Ascending aorta (tissue), 2 donors: ENCODE results near the gene PPIF. TPM values are rescaled to one million over a fixed set of nuclear protein-coding genes. Genes with fewer than 3 reads are reported as not detected.

Experiments used
- DNase-seq, 2 donors: peaks; one replicate each; pipeline ENCODE4 v3.0.0-alpha.2; 2019; ENCODE audit warnings: low spot score in 2 of 2
- H3K27ac ChIP-seq, 2 donors: fragments of 200-600 bp; sonication (generic); one replicate each; pipeline ENCODE4 v1.5.1; 2016 to 2017; ENCODE audit warnings: mild to moderate bottlenecking in 1 of 2
- H3K27me3 ChIP-seq: fragments of 200-600 bp; sonication (generic); one replicate; pipeline ENCODE4 v1.5.1; 2017
- H3K36me3 ChIP-seq, 2 donors: fragments of 200-600 bp; sonication (generic); one replicate each; pipeline ENCODE4 v1.5.1; 2016
- H3K4me1 ChIP-seq, 2 donors: fragments of 200-600 bp; sonication (generic); one replicate each; pipeline ENCODE4 v1.5.1; 2016 to 2017; ENCODE audit warnings: mild to moderate bottlenecking in 1 of 2
- H3K4me3 ChIP-seq, 2 donors: fragments of 200-600 bp; sonication (generic); one replicate each; pipeline ENCODE4 v1.5.1; 2016 to 2017; ENCODE audit warnings: mild to moderate bottlenecking in 1 of 2
- H3K9me3 ChIP-seq, 2 donors: fragments of 200-600 bp; sonication (generic); one replicate each; pipeline ENCODE4 v1.5.1; 2016
- CTCF ChIP-seq, 3 experiments: fragments of 200-600 bp in 2 of 3; fragments of 450-650 bp in 1 of 3; sonication (generic) in 2 of 3; IDR thresholded peaks; one replicate each; pipeline ENCODE4 v1.5.1; 2016 to 2019; ENCODE audit warnings: antibody characterized with exemption in 3 of 3, mild to moderate bottlenecking in 1 of 3, moderate library complexity in 1 of 3
- intact Hi-C: fragments of 100-400 bp; cut with DNase I; formaldehyde crosslinking; loops from one replicate; pipeline ENCODE4 v1.15.1; 2023
- total RNA-seq: library from RNA; depleted of rRNA; stranded (reverse); fragments of >200 nt; gene quantifications from one replicate; pipeline ENCODE4 v1.1.0, GENCODE V29; 2016

The PPIF gene
- total RNA-seq, 1 donor from 2014 or later, result 172 TPM

- Histone ChIP-seq H3K9me3 (no peaks in the 10 kb centered on the region), H3K27ac (peak overlapping the region in 1 of 2 donors; percentile 12), H3K36me3 (peaks cover 14 to 18% of the 10 kb centered on the region in 2 donors), H3K4me1 (peaks cover 37 to 45% of the 10 kb centered on the region in 2 donors), H3K27me3 (no peaks in the 10 kb centered on the region), H3K4me3 (no peak overlapping the region)
- TF ChIP-seq CTCF (IDR thresholded peaks at IDR 0.05), result no peak
- intact Hi-C loops, result no loop called here
- DNase-seq, result no peak
Observed at GRCh38 chr10:79396520-79396919, 49.3 kb downstream of the PPIF start.

GRCh38 chr10:79397051-79397450, 49.8 kb downstream of the PPIF start:
- no peaks in the 10 kb centered on the region for H3K9me3 ChIP-seq
- no peak for DNase-seq
- TF ChIP-seq CTCF (IDR thresholded peaks at IDR 0.05), result no peak
- H3K27me3 ChIP-seq, result no peaks in the 10 kb centered on the region
- H3K4me1 ChIP-seq, result peaks cover 37 to 50% of the 10 kb centered on the region in 2 donors
- intact Hi-C loops, result no loop called here
- peak overlapping the region; percentile 87 to 88 for H3K27ac ChIP-seq
- peaks cover 14 to 18% of the 10 kb centered on the region in 2 donors for H3K36me3 ChIP-seq
- H3K4me3 ChIP-seq, result no peak overlapping the region

GRCh38 chr10:79397575-79398303, 50.5 kb downstream of the PPIF start:
- no peak overlapping the region for H3K4me3 ChIP-seq
- peak overlapping the region; percentile 87 to 88 for H3K27ac ChIP-seq
- no peak for DNase-seq
- no peaks in the 10 kb centered on the region for H3K27me3 ChIP-seq
- peaks cover 11 to 18% of the 10 kb centered on the region in 2 donors for H3K36me3 ChIP-seq
- no peaks in the 10 kb centered on the region for H3K9me3 ChIP-seq
- intact Hi-C loops, result no loop called here
- TF ChIP-seq CTCF (IDR thresholded peaks at IDR 0.05), result no peak
- peaks cover 38 to 57% of the 10 kb centered on the region in 2 donors for H3K4me1 ChIP-seq

GRCh38 chr10:79398642-79399041, 51.4 kb downstream of the PPIF start:
- intact Hi-C loops, result no loop called here
- H3K4me1 ChIP-seq, result peaks cover 42 to 66% of the 10 kb centered on the region in 2 donors
- DNase-seq, result no peak
- H3K4me3 ChIP-seq, result peak overlapping the region in 1 of 2 donors; percentile 33
- H3K27ac ChIP-seq, result peak overlapping the region; percentile 87 to 88
- no peaks in the 10 kb centered on the region for H3K27me3 ChIP-seq
- peaks cover 8 to 10% of the 10 kb centered on the region in 2 donors for H3K36me3 ChIP-seq
- TF ChIP-seq CTCF (IDR thresholded peaks at IDR 0.05), result no peak
- no peaks in the 10 kb centered on the region for H3K9me3 ChIP-seq

- no peak for TF ChIP-seq CTCF (IDR thresholded peaks at IDR 0.05)
- no peaks in the 10 kb centered on the region for H3K27me3 ChIP-seq
- H3K36me3 ChIP-seq, result peaks cover 1 to 3% of the 10 kb centered on the region in 2 donors
- DNase-seq, result peak; percentile 60 to 92
- no peaks in the 10 kb centered on the region for H3K9me3 ChIP-seq
- peak overlapping the region; percentile 87 to 88 for H3K27ac ChIP-seq
- intact Hi-C loops, result no loop called here
- peaks cover 42 to 72% of the 10 kb centered on the region in 2 donors for H3K4me1 ChIP-seq
- peak overlapping the region; percentile 6 to 33 for H3K4me3 ChIP-seq
Observed at GRCh38 chr10:79399223-79399831, 52.1 kb downstream of the PPIF start.
